ENCODE results near the gene CSPG4.
"Not testable (repeated sequence)": the region's sequence is repeated elsewhere in the genome, so short reads cannot be mapped to it uniquely, and the experiment has no call there.

The CSPG4 gene

GRCh38 chr15:75650908-75651809 is 61.5 kb downstream of the CSPG4 start:
- no peak for DNase-seq (ENCODE audit: low read depth in 2 of 2)

- DNase-seq (ENCODE audit: low read depth in 2 of 2), result no peak
These were observed 62.8 kb downstream of the CSPG4 start for GRCh38 chr15:75649848-75650247.

DNA sequence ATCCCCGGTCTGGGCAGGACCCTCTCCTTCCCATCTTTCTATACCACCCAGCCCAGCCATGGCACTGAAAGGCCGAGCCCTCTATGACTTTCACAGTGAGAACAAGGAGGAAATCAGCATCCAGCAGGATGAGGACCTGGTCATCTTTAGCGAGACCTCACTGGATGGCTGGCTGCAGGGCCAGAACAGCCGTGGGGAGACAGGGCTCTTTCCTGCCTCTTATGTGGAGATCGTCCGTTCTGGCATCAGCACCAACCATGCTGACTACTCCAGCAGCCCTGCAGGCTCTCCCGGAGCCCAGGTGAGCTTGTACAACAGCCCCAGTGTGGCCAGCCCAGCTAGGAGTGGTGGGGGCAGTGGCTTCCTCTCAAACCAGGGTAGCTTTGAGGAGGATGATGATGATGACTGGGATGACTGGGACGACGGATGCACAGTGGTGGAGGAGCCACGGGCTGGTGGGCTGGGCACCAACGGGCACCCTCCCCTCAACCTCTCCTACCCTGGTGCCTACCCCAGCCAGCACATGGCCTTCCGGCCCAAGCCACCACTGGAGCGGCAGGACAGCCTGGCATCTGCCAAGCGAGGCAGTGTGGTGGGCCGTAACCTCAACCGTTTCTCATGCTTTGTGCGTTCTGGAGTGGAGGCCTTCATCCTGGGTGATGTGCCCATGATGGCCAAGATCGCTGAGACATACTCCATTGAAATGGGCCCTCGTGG is 63.4 kb downstream of the CSPG4 start:
- DNase-seq (ENCODE audit: low read depth in 2 of 2), result no peak

GRCh38 chr15:75648156-75649000 is 64.3 kb downstream of the CSPG4 start:
- no peak for DNase-seq (ENCODE audit: low read depth in 2 of 2)

DNA sequence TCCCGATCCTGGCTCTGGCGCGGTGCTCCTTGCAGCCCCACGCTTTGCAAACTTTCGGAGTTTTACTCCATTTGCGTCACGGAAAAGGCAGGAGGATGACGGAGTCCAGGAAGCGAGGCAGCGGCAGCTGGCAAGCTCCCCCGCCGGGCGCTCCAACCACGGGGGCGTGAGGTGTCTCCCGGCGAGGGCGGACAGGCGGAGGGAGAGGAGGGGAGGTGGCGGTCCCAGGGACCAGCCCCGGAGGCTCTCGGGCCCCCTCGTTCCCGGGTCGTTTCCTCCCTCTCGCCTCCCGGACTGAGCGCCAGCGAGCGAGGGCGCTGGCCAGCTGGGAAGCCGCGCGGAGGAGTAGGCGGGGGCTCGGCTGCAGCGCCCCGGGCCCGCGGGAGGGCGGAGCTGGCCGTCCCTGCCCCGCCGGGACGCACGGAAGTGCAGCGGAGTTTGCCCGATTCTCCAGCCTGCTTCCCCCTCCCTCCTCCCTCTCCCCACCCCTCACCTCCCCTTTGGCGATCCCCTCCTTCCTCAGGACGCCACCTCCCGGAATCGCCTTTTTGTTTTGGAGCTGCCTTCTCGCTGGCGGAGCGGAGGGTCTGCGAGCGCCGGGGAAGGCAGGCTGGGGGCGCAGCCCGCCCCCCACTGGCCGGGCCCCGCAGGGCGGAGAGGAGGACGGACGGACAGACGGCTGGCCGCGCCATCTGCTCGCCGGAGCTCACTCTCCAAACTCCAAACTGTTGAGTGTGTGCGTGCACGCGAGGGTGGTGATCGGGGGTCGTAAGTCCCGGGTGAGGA is 65.1 kb downstream of the CSPG4 start, which contains the start of gene SNX33:
Gene SNX33, plus strand, starts transcription at position 543 of the 786 bp plus-strand sequence. CDS start 1,191 bp downstream, outside the sequence.
- peak in 1 of 2 experiments; percentile 56 for DNase-seq (ENCODE audit: low read depth in 2 of 2)

- DNase-seq (ENCODE audit: low read depth in 2 of 2), result no peak
These were observed 65.7 kb downstream of the CSPG4 start for GRCh38 chr15:75646944-75647364.

DNA sequence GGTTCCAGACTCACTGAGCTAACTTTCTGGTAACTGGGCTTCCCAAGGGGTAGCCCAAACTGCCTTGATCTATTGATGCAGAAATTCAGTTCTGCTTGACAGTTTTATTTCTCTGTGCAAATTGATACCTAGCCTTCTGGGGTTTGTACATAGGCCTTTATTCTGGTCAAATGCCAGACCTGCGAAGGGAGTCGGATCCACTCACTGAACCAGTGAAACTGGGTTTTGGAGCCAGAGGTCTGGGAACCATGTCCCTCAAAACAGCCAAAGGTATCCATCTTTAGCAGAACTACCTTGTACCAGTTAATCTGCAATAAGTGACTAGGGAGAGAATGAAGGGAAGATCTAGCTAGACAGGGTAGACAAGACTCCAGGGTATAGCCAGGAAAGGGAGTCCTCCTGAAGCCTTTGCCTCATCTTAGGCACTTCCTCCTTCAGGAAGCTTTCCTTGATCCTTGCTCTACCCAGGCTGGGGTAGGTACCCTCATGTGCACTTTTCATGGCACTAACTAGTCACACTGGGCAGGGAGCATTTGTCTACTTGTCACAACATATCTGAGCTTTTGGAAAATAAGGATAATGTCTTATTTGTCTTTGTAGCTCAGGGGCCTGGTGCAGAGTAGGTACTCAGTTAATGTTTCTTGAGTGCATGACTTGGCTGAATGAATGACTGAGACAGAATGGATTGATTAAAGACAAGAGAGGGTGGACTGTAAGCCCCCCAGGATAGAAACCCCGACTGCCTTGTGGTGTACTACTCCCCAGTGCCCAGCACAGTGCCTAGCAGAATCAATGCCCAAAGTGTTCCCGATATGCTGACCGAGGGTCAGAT is 66.3 kb downstream of the CSPG4 start:
- DNase-seq (ENCODE audit: low read depth in 2 of 2), result no peak

DNA sequence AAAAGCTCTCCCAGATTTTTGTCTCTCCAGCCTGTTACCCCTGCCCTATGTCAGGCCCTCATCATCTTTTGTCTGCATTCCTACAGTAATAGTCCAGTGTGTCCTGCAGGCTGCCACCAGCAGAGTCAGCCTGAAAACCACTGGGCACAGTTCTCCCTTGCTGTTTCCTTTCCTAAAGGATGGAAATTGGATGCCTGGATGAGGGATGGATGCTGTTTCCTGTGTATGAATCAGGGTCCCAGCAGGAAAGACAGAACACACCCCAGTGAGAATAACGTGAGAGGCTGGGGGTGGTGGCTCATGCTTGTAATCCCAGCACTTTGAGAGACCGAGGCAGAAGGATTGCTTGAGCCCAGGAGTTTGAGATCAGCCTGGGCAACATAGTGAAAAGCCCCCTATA is 68.3 kb downstream of the CSPG4 start:
- DNase-seq (ENCODE audit: low read depth in 2 of 2), result no peak

- DNase-seq (ENCODE audit: low read depth in 2 of 2), result no peak
These were observed 71.0 kb downstream of the CSPG4 start for GRCh38 chr15:75641603-75642002.

- DNase-seq (ENCODE audit: low read depth in 2 of 2), result no peak
These were observed 71.5 kb downstream of the CSPG4 start for GRCh38 chr15:75641179-75641503.

DNA sequence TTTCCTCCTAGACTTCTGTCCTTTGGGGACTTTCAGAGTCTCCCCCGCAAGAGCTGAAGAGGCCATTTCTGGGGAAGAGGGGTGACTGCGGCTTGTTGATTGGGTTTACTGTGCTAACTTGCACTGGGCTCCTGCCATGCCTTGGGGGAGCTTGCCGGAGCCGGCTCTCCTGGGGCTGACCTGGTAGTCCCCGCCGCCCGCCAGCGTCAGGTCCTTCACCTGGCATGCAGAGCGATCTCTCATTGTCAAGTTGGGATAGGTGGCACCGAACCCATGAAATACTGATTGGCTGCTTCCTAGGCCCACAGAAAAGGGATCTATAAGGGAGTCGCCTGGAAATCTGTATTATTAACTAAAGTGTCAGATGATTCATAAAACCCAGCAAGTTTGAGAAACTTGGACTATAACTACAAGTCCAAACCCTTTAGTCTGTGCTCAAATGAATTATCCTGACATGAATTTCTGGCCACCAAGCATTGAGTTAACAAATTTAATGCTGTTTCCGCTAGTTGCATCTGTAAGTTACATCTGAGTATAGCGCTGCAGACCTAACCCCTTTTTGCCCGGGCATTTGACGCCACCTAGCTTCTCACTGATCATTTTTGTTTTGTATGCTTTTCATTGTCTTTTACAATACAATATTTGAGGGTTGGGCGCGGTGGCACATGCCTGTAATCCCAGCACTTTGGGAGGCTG is 72.0 kb downstream of the CSPG4 start:
- DNase-seq (ENCODE audit: low read depth in 2 of 2), result no peak

GRCh38 chr15:75639709-75640482 is 72.8 kb downstream of the CSPG4 start, which contains the start of gene IMP3:
Gene IMP3, minus strand, starts transcription at chr15:75640224. Its CDS starts 56 bp downstream, at chr15:75640168.
- DNase-seq (ENCODE audit: low read depth in 2 of 2), result peak; percentile 87 to 89

- no peak for DNase-seq (ENCODE audit: low read depth in 2 of 2)
These were observed 73.4 kb downstream of the CSPG4 start for GRCh38 chr15:75639191-75639708.

DNA sequence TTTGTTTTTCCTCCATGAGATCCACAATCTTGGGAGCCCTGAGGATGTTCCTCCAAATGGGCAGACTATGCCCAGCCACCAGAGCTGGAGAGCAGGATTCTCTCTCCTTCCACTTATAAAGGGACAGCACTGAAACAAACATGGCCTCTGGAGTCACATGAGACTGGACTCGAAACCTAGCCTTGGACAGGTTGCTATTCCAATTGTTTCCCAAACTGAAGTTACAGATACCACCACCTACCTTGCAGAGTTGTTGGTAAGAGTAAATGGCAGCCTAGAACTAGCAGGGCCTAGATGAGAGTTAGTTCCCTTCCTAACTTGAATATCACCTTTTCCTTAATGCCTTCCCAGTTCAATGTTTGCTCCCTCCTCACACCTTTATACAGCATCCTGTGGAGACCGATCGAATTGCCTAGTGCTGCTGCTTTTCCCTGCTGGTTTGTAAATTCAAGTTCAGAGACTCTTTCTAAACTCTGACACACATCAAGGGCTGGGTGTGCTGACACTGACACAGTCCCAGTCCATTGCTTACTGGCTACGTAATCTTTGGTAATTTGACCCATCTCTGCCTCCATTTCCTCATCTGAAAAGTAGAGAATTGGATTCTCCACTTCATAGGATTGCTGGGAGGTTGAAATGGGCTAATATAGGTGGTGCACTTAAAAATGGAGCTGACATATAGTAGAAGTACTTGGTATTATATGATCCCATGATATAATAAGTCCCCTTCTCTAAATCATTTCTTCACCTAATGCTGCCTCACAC is 75.2 kb downstream of the CSPG4 start:
- DNase-seq (ENCODE audit: low read depth in 2 of 2), result no peak

DNA sequence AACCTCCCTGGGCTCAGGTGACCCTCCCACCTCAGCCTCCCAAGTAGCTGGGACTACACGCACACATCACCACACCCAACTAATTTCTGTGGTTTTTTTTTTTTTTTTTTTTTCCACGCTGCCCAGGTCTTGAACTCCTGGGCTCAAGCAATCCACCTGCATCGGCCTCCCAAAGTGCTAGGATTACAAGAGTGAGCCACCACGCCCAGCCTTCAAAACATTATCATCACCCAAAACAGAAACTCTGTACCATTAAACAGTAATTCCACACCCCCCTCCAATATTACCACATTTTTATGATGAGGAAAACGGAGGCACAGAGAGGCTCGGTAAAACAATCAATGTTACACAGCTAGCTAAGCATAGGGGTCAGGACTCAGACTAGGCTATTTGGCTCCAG is 76.6 kb downstream of the CSPG4 start:
- DNase-seq (ENCODE audit: low read depth in 2 of 2), result no peak

- not testable (repeated sequence) for DNase-seq (ENCODE audit: low read depth in 2 of 2)
These were observed 78.7 kb downstream of the CSPG4 start for GRCh38 chr15:75633922-75634321.

GRCh38 chr15:75631935-75632334 is 80.7 kb downstream of the CSPG4 start:
- no peak for DNase-seq (ENCODE audit: low read depth in 2 of 2)

Data from fibroblast of skin of left biceps (primary cell).